ENCODE data around the gene FASTK. TPM values are rescaled to one million over a fixed set of nuclear protein-coding genes. Genes with fewer than 3 reads are reported as not detected.

Gene FASTK
- total and polyA plus RNA-seq, 10 donors, result 72.9 to 183 (median 85.5) TPM

DNA sequence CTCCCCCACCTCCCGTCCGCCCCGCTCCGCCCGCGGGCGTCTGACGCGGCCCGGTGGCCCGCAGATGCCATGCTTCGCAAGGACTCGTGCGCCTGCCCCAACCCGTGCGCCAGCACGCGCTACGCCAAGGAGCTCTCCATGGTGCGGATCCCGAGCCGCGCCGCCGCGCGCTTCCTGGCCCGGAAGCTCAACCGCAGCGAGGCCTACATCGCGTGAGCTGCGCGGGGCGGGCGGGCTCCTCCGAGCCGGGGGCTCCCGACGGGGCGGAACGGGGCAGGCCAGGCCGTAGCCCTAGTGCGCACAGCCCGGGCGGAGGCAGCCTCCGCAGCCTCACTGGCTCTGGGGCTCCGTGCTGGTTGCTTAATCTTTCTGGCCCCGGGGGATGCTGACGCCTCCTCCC, 29.5 kb downstream of the FASTK start:
- Histone ChIP-seq H3K9me3 (no peaks in the 10 kb centered on the region), H3K27ac (no peak overlapping the region), H3K4me3 (peak overlapping the region in 3 of 8 donors; percentile 6 to 37 (median 15)), H3K36me3 (peaks cover 0 to 35% (median 0%) of the 10 kb centered on the region in 6 donors), H3K27me3 (replicated peaks in 1 of 7) (peaks cover 0 to 34% (median 13%) of the 10 kb centered on the region in 7 donors), H3K4me1 (peaks cover 0 to 35% (median 18%) of the 10 kb centered on the region in 6 donors)
- no peak for DNase-seq
- intact Hi-C loops (cut with DNase I; ENCODE audit: low total_unique reads), result no loop called here
- 2 to 5% (median 3%) methylated on average over 5 to 50 of the region's 50 CpGs for WGBS, 5 donors
- TF ChIP-seq POLR2A (IDR thresholded peaks at IDR 0.05) (no peak), POLR2AphosphoS5 (IDR thresholded peaks at IDR 0.05) (peak in 2 of 3 donors; percentile 47 to 75)
- TF ChIP-seq, protein P1, sequence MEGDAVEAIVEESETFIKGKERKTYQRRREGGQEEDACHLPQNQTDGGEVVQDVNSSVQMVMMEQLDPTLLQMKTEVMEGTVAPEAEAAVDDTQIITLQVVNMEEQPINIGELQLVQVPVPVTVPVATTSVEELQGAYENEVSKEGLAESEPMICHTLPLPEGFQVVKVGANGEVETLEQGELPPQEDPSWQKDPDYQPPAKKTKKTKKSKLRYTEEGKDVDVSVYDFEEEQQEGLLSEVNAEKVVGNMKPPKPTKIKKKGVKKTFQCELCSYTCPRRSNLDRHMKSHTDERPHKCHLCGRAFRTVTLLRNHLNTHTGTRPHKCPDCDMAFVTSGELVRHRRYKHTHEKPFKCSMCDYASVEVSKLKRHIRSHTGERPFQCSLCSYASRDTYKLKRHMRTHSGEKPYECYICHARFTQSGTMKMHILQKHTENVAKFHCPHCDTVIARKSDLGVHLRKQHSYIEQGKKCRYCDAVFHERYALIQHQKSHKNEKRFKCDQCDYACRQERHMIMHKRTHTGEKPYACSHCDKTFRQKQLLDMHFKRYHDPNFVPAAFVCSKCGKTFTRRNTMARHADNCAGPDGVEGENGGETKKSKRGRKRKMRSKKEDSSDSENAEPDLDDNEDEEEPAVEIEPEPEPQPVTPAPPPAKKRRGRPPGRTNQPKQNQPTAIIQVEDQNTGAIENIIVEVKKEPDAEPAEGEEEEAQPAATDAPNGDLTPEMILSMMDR (IDR thresholded peaks at IDR 0.05 in 8 of 11, conservative IDR thresholded peaks at IDR 0.05 in 3 of 11), result no peak

GRCh38 chr7:151048911-151049463, 31.6 kb downstream of the FASTK start:
- 90 to 93% (median 92%) methylated on average over 17 to 38 of the region's 38 CpGs for WGBS, 5 donors
- H3K9me3 ChIP-seq, result no peaks in the 10 kb centered on the region
- H3K36me3 ChIP-seq, result peaks cover 0 to 41% (median 12%) of the 10 kb centered on the region in 6 donors
- H3K4me1 ChIP-seq, result peaks cover 0 to 32% (median 18%) of the 10 kb centered on the region in 6 donors
- no peak overlapping the region for H3K27ac ChIP-seq
- H3K4me3 ChIP-seq, result no peak overlapping the region
- intact Hi-C loops (cut with DNase I; ENCODE audit: low total_unique reads), result no loop called here
- TF ChIP-seq POLR2A (IDR thresholded peaks at IDR 0.05), result no peak
- peak in 1 of 3 donors; percentile 45 for TF ChIP-seq POLR2AphosphoS5 (IDR thresholded peaks at IDR 0.05)
- H3K27me3 ChIP-seq (replicated peaks in 1 of 7), result peaks cover 0 to 34% (median 13%) of the 10 kb centered on the region in 7 donors
- no peak for DNase-seq

- DNase-seq, result no peak
- Histone ChIP-seq H3K27me3 (replicated peaks in 1 of 7) (peaks cover 0 to 34% (median 13%) of the 10 kb centered on the region in 7 donors), H3K4me1 (peaks cover 0 to 25% (median 14%) of the 10 kb centered on the region in 6 donors), H3K27ac (no peak within 1 kb of the TSS), H3K36me3 (peaks cover 0 to 37% (median 13%) of the 10 kb centered on the region in 6 donors), H3K9me3 (no peaks in the 10 kb centered on the region), H3K4me3 (no peak within 1 kb of the TSS)
- TF ChIP-seq POLR2AphosphoS5 (IDR thresholded peaks at IDR 0.05), result no peak
- TF ChIP-seq POLR2A (IDR thresholded peaks at IDR 0.05), result no peak
- TF ChIP-seq, protein P1 (IDR thresholded peaks at IDR 0.05 in 8 of 11, conservative IDR thresholded peaks at IDR 0.05 in 3 of 11), result no peak
- WGBS, 5 donors, result 84 to 87% (median 86%) methylated on average over 21 to 22 of the region's 22 CpGs
- intact Hi-C loops (cut with DNase I; ENCODE audit: low total_unique reads), result no loop called here
Measured at GRCh38 chr7:151047976-151048815, 32.4 kb downstream of the FASTK start, which contains the start of gene ASIC3. TSS of gene ASIC3 (plus strand) at chr7:151048531. CDS start at chr7:151048886, 355 bp downstream.

DNA sequence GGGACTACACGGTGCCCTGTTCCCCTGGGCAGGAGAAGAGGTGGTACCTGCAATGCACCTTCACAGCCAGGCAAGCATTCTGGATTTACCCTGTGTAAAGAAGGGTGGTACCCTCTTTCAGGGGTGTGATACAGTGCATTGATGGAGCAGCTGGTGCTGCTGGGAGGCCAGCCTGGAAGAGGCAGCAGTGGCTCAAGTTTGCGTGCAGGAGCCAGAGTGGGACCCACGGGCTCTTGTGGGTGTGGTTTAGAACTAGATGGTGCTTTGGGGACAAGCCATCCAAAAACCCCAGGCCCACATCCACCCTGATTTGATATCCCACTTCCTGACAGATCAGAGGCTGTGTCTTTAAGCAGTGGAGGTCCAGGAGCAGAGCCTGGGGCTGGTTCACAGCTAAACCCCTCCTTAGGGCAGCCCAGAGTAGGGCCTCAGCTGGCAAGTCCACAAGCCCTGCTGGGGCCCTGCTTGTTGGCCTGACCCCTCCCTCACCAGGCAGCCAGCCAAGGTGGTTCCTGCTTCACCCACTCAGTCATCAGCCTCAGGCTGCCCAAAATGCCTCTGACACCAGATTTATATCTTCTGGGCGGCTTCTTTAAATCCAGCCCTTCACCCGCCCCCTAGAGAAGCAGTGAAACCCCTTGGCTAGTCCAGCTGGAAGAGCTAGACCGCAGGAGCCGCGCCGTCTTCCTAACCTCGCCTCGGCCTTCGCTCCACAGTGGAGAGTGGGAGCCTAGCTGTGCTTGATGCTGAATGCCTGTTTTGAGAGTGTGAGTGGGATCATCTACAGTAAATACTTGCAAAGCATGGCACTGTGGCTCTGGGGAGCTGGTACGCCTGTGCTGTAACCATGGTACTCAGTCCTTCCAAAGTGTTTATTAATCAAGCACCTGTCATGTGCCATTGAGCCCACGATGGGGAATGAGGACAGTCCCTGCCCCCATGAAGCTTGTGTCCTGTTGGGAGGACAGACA, 33.7 kb downstream of the FASTK start:
- H3K27me3 ChIP-seq (replicated peaks in 1 of 7), result peaks cover 0 to 25% (median 13%) of the 10 kb centered on the region in 7 donors
- peaks cover 0 to 40% (median 16%) of the 10 kb centered on the region in 6 donors for H3K36me3 ChIP-seq
- no peaks in the 10 kb centered on the region for H3K9me3 ChIP-seq
- peaks cover 0 to 14% (median 9%) of the 10 kb centered on the region in 6 donors for H3K4me1 ChIP-seq
- WGBS, 5 donors, result 53 to 61% (median 55%) methylated on average over 12 to 14 of the region's 14 CpGs
- TF ChIP-seq POLR2AphosphoS5 (IDR thresholded peaks at IDR 0.05) (peak in 1 of 3 donors; percentile 9), POLR2A (IDR thresholded peaks at IDR 0.05) (no peak)
- H3K27ac ChIP-seq, result no peak overlapping the region
- DNase-seq, result no peak
- H3K4me3 ChIP-seq, result no peak overlapping the region
- intact Hi-C loops (cut with DNase I; ENCODE audit: low total_unique reads), result no loop called here
